Activated CD8-positive, alpha-beta memory T cell treated with anti-CD3 and anti-CD28 coated beads for 48 hours (primary cell): ENCODE measurements around the gene MAML3.

ENCODE experiments used
- DNase-seq, 3 experiments: peaks; one replicate each; pipeline ENCODE4 v3.0.0-alpha.2; 2020; ENCODE audit warnings: low read depth in 2 of 3, low spot score in 2 of 3

Gene MAML3

DNA sequence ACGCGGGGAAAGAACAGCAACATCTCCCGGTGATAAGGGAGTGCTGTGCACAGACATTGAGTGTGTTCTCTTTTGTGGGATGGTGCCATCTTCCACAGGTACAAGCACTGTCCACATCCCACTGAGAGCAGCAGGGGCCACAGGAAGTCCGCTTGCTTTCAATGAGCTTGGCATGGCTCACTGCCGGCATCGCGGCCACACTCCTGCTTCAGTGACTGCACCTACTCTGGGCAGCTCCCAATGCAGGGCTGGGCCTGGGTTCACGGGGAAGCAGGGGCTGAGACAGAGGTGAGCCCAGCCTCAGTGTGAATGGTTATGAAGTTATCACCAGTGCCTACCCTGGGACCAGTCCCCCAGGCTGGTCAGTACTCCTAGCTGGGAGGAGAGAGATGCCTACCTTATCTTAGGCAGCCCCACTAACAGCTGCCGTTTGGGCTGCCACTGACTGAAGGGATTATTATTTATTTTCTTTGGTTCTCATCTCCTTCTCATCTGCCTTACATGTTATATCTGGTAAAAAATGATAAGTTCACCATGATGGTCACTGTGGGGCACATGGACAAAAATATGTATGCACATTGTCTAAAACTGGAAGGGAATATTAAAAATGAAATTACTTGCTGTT is 389.2 kb downstream of the MAML3 start:
- DNase-seq, result no peak

DNA sequence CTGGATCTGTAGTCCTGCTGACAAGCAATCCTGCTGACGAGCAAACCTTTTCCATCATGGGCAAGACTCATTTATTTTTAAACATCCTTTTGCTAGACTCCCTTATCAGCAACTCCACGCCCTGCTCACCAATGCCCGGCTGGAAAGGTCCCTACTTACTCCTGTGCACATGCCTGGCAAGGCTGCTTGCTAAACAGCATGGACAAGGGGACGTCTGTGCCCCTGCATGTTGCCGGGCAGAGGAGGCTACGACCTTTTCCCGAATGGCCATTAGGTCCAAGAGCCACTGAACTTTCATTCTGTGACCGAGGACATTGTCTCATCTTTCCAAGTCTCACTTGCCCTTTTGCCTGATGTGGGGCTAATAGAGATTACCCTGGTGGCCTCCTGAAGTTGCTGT is 389.8 kb downstream of the MAML3 start:
- DNase-seq, result no peak

DNA sequence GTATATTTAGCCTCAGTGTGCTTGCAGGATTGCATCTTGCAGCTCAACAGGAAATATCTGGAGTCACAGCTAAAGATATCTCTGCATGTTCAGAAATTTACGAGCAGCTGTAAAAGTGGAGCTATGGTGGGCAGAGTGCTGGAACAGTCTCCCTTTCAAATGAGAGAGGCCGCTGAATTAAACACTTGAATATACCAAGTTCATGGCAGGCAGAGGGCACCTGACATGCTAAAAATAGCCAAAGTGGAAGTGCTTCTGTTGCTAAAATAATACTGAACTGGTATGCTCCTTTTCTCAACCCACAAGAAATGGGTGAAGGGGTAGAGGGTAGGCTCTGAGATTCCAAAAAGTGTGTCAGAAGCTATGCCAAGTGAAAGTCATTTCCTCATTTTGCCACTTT is 390.3 kb downstream of the MAML3 start:
- DNase-seq, result no peak

DNA sequence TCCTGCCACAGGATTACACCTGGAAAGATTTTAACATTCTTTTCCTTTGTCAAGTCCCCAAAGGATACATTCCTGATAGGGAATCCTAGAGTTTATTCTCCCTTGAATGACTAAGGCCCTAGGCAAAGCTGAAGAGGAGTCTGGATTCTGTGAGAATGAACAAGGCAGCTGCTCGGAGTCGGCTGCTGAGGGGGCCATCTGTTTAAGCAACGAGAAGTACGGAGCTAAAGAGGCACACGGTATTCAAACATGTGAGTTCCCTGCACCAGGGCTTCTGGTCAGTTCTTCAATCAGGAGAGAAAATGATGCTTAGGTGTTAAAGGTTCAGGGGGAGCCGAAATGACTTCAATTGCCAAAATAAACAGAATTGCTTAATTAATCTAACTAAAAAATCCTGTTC is 390.8 kb downstream of the MAML3 start:
- DNase-seq, result no peak

DNA sequence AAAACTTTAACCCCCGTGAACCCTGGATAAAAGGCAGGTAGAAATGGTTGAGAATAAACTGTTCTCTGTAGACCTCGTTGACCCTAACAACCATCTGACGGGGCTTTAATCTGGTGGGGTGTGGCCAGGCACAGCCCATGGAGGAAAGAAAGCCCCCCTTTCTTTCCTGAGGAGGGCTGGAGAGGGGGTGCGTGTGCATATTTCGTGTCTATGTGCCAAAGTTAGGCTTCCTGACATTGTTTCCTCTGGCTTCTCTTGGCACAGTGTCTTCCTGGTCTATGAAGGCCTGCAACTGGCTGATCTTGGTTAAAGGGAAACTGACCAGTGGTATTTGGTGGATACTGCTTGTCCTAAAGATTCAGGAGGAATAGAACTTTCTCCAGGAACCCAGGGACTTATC is 391.3 kb downstream of the MAML3 start:
- DNase-seq, result no peak

DNA sequence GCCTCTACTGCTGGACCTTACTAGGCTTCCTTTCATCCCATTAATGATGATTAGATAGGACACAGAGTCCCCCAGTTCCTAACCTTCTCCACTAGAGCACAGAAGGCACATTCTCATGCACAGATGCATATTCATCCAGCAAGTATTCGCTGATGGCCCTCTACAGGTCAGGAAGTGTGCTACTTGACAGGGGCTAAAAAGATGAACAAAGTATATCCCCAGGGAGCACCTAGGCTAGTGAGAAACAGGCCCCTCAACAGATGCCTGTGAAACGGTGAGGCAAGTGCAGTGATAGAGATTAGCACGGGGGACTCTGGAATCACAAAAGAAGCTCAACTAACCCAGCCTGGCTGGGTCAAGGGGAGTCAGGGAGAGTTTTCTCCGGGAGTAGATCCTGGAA is 392.5 kb downstream of the MAML3 start:
- DNase-seq, result no peak

DNA sequence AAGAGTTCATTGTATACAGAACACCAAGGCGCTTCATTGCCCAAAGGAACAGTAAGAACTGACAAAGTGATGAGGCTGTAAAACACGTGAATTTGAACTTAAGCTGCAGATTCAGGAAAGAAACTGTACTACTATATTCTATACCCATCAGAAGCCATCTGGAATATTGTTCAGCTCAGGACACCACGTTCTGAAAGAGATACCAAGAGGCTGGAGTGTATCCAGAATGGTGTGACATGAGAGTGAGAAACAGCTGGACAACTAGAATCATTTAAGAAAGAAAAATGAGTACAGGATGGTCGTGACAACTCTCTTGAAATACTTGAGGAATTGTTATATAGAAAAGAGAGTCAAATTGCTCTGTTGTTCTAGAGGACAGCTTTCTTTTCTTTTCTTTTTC is 393.4 kb downstream of the MAML3 start:
- DNase-seq, result no peak

DNA sequence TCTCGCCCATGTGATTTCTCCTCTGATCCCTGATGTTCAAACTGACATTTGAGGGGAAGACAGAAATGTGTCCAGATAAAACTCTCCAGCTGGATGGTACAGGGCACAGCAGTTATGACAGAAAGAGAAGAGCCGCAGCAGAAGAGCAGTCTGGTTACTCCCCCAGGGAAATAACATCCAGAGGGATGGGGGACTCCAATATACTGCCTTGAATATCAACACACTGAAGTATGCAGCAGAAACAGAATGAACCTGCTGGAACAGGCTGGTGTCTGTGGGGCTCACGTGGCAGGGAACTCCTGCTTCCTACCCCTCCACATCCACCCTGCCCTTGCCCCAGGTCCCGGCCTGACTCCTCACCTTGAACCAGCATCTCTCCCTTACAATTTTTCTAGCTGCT is 394.9 kb downstream of the MAML3 start:
- no peak for DNase-seq

DNA sequence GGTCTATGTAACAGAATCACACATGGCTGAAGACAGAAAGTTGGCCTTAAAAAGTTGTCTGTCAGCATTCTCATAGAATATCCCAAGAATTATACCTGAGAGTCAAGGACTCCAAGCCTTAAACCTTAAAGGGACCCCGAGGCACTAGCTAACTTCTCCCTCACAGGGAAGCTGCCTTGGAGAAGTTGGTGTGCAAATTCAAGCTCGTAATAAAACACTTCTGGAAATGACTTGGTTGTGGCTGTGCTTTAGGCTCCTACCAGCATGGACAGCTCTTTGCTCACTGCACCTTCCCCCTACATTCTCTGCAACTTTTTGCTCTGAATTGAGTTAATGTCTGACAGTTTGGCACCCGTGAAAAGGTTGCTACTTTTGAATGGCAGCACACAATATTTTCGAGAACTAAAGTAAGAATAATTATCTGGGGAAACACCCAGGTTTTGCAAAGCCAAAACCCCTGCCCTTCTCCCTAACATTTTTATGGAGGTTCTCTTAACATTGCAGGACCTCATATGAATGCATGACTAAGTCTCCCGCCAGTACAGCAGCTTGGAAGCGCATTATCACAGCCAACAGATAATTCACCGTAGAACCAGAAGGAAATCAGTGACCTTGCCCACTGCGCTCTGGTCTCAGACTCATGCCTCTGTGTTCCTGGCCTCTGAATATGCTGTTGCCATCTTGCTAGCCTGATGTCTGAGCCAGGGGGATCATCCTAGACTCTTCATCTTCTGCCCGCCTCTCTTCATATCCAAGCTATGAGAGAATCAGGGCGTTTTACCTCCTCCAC is 397.4 kb downstream of the MAML3 start:
- DNase-seq, result no peak

DNA sequence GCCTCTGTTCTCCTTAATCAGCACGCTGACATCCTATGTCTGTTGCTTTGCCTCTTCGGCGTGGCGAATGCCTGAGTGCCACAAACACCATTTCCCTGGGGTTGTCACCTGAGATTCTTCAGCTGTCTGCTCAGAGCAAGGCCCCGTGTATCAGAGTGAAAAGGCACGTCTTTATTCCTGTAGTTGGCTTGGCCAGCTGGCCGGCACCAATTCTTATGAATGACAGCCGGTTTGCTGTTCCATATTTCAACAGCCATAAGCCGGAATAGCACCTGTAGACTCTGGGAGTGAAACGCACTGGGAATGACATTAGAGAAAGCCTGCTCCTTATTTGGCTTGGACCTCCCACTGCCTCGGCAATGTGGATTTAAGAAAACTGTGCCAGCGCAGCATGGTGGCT is 399.0 kb downstream of the MAML3 start:
- no peak for DNase-seq

DNA sequence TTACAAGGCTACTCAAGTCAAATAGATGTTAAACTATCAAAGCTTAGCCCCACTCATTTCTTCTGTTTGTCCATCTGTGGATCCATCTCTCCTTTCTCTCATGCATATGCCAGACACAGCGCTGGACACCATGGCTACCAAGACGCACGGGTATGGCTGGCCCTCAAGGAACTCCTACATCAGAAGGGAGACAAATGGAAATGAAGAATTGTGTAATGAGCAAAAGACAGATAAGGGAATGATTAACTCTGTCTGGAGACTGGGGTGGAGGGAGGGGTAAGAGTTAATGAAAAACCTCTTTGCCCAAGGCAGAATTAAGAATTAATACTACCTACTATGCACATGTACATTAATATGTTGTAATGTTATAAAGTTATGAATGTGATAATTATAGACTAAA is 400.3 kb downstream of the MAML3 start:
- DNase-seq, result no peak

DNA sequence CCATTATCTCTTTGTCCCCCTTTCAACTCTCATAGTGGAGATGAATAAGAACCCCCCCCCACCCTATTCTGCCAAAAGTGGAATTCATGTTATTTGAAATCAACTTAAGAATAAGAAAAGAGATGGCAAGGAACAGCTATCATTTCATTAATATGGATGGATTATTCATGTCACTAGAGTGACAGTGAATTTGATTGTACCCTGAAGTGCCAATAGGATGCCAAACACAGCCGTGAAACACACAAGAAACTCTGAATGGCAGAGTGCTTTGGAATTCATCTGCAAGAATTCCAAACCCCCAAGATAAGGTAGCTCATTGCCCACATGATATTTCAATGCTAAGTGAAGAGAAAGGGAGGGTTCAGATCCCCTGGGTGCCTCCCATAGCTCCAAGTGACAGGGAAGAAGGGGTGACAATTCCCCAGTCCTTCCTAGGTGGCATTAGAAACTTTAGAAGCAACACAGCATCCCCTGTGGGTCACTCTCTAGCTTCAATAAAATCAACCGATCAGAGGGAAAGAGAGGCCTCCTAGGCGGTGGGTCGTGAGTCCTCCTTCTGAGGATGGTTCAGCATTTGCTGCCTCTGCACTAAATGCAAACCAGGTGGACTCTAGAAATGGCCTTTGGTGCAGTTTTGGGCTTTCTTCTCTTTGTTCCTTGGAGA is 404.0 kb downstream of the MAML3 start:
- no peak for DNase-seq

DNA sequence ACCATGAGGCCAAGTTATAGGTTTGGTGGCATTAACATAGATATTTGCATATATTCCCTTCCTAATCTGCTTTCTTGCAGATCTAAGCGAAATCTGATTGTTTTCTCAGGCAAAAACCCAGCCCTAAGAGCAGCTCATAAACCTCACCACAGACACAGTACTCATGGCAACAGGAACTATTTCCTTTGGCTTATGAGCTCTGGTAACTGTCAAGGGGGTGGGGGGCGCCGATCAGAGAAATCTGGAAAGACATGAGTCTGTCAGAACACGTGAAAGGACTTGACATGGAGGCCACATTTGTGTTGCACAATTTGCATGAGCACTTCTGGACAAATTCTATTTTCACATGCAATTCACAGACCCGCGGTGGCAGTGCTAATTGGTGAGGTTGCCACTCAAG is 404.6 kb downstream of the MAML3 start:
- no peak for DNase-seq

DNA sequence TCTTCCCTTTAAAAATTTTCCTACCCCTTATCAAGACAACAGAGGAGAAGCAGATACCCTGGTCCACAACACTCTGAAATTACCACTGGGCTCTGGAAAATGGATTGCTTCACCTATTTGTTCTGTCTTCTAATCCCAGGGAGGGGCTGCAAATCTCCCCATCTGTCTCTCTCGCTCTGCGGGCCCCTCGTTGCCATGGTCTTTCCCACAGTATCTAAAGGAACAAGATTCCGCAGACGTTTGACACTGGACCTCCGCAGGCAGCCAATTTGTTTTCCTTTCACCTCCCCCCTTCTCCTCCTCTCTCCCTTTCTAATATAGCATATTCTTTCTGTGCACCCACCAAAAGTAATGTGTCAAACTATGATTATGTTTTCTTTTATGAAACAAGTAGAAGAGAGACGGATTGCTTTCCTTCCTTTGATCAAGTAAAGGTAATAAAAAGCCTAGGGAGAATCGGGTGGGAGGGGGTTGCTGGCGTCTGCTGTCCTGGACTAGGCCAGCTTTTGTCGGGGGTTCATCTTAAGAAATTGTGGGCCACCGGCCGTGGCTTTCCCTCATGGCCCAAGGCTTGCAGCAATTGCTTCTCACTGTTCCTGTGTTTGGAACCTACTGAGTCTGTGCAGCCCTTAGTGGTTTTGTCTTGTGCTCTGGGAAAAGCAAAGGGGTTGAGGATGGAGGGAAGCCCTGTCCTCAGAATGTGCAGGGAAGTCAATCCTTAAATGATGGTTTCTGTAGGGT is 407.4 kb downstream of the MAML3 start:
- no peak for DNase-seq

DNA sequence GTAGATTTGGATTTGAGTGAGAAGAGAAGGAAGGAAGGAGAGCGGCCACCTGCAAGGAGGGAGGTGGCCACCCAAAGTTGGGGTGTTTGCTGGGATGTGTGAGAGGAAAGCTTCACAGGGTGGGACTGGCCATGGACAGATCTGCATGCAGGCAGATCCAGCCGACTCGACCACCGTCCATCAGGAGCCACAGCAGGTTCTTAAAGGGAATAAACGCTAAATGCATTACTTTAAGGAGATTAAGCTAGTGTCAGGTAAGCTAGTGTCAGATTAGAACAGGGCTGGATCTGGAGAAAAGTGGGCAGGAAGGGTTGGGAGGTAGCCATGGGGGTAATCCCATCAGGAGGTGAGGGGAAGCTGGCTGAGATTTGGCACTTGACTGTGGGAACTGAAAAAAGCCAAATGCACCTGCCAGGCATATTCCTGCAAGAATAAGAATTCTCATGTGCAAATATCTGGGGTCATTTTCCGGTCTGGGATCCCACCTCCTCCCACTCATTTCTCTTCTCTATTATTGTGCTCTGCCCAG is 408.8 kb downstream of the MAML3 start:
- no peak for DNase-seq

DNA sequence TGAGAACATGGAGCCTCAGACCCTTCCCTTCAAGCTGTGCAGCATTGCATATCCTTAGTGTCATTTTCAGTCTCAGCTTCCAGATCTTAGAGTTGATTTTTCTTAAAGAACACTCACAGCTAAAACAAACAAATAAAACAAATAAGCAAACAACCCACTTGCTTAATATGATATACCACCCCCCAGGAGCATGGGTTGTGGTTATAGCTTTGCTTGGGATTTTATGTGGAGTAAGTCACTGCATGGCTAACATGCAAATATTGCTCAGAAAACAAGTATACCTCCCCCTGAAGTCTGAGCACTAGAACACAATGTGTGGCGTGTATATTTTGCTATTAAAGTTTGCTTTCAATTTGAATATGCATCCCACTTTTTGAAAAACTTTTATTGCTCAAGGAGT is 409.8 kb downstream of the MAML3 start:
- DNase-seq, result no peak

DNA sequence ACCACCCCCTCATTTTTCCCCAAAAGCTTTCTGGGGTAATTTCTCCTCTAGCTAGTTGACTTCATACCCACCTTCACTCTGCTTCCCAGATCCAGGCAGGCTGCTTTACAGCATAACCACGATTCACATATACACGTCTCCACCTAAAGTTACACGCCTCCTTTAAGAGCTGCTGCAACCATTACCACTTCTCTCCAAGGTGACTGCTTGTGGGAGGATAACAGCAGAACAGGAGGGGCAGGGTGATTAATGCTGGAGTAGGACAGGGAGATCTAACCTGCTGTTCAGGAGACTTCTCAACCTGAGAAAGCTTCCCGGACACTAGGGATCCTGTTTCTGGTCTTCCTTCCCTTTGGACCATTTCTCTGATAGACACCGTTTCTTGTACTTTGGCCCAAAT is 411.0 kb downstream of the MAML3 start:
- DNase-seq, result no peak

DNA sequence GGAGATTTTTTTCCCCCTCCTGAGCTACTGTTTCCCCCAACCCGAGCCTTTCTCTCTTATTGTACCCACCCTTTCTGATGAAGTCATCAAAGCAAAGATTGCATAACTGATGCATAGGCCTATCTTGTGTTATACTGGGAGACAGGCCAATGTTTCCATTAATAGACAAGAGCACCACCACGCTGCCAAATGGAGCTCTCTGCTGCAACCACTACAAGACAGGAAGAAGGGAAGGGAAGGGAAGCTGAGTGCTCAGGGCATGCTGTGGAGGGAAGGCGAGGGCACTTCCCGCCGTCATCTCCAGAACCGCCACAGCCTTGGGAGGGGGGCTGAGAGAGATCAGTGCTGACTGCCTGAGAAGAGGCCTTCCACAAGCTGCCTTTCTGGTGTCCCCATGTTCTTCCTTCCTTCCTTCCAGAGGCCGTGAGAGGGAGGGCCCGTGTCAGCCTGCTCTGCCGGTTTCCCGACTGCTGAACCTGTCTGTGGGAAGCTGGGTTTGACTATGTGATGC is 413.4 kb downstream of the MAML3 start:
- no peak for DNase-seq

DNA sequence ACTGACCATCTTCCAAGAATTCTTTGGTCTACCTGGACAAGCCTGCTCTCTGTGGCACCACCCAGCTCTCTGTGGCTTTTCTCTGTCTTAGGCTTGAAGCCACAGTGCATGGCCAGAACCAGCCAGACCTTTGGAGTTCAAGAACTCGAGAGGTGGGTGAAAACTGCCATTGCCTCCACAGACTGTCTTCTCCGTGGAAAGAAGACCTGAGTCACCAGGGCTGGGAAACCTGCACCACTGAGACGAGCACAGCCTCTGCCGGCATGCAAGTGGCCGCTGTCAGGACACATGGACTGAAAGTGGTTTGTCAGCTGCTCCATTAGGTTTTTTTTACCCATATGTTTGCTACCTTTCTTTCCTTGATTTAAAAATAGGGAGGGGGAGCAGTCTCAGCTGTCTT is 413.9 kb downstream of the MAML3 start:
- no peak for DNase-seq

DNA sequence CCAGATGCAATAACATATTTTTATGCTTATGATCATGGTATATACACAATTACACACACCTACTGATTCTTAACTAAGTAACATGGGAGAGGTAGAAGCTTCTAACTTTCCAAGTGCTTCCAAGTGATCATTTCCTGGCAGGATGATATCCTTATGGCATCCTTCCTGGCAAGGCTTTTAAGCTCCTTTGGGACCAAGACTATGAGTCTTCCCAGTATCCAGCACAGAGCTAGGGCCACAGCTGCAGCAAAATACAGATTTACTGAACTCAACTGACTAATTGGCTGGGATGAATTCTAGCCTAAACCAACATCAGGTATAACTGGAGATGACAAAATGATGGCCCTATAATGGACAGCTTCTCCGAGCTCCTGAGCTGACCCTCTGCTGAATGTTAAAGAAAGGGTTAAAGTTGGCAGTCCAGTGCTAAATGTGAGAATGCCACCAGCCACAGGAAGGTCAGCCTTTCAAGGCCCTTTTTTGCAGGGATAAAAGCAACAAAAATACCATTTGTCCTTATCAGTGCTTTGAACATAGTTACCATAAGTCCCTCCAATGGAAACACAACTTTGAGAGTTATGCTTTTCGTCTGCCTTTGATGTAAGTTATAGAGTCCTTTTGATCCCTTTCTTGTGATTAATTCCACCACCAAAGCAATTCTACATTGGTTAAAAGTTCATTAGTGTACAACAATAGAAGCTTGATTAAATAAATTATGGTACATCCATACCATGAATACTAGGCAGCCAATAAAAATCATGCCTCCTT is 415.0 kb downstream of the MAML3 start:
- no peak for DNase-seq

DNA sequence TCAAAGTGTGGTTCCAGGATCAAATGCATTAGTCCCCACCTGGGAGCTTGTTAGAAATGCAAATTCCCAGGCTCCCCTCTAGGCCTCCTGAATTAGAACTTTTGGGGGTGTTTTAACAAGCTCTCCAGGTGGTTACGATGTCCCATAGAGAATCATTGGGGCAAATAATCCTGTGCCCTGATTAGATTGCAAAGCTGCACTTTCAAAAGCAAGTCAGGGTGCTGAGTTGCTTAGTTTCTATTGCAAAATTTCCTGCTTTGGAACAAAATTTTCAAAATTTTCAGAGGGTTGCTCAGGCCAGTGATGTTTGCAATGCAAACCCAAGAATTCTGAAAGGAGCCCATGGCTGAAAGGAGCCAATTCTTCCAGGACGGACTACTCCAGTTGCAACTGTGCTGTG is 417.3 kb downstream of the MAML3 start:
- no peak for DNase-seq
